GM12878 (cell line): ENCODE data around the gene TOP2A. TPM values are rescaled to one million over a fixed set of nuclear protein-coding genes. Genes with fewer than 3 reads are reported as not detected.

Source experiments
- ATAC-seq: fragments of 200-7000 bp; cut with Tn5 transposase; 3 replicates; pipeline ENCODE4 v1.9.1; 2020; ENCODE audit warnings: mild to moderate bottlenecking, moderate library complexity
- BruUV-seq: library from RNA; stranded (reverse); fragments of 400-500 nt; replicated peaks from 2 replicates; lab custom pipeline; 2021; lab: Mats Ljungman, UMichigan
- CTCF ChIA-PET: fragments of 300-600 bp; sonication (Branson Sonifier 250); formaldehyde crosslinking; extraction: SDS; loops from one replicate; lab custom pipeline; 2021; ENCODE audit warnings: inconsistent platforms; lab: Yijun Ruan, JAX
- POLR2A ChIA-PET: fragments of 350-600 bp; formaldehyde crosslinking; extraction: SDS; loops from one replicate; lab custom pipeline; 2021; ENCODE audit warnings: inconsistent platforms; lab: Charles Lee
- RAD21 ChIA-PET: fragments of 300-600 bp; sonication (Branson Sonifier 250); formaldehyde crosslinking; loops from one replicate; lab custom pipeline; 2023; ENCODE audit warnings: antibody characterized with exemption; ENCODE audit not compliant: unreplicated experiment; lab: Charles Lee
- SMC1A ChIA-PET: fragments of 300-600 bp; sonication (Branson Sonifier 250); formaldehyde crosslinking; loops from one replicate; lab custom pipeline; 2023; ENCODE audit not compliant: unreplicated experiment, uncharacterized antibody; lab: Charles Lee
- DNase-seq: peaks from one replicate; pipeline ENCODE4 v3.0.0-alpha.2; 2011; ENCODE audit warnings: low read depth, low spot score
- FAIRE-seq: peaks from 3 replicates; lab custom pipeline; 2011; peaks lifted over from hg19 to GRCh38; lab: Jason Lieb, UNC
- H2AFZ ChIP-seq: 2 replicates; pipeline ENCODE4 v1.6.0; 2011; ENCODE audit warnings: low read depth, low read length, control low read depth; ENCODE audit not compliant: control insufficient read depth
- H3K27ac ChIP-seq: 2 replicates; pipeline ENCODE4 v1.5.1; 2011; ENCODE audit warnings: control low read depth; ENCODE audit not compliant: control insufficient read depth, insufficient read depth
- H3K27me3 ChIP-seq, 2 experiments: replicated peaks in 1 of 2; 2 replicates each; pipeline versions ENCODE4 v1.6.0 to v1.6.1; 2011; ENCODE audit warnings: low read length in 1 of 2; ENCODE audit not compliant: control insufficient read depth in 2 of 2, insufficient read depth in 2 of 2
- H3K36me3 ChIP-seq, 2 experiments: 2 replicates each; pipeline ENCODE4 v1.5.1; 2011; ENCODE audit warnings: low read length in 1 of 2; ENCODE audit not compliant: control insufficient read depth in 2 of 2, insufficient read depth in 2 of 2
- H3K4me1 ChIP-seq: 2 replicates; pipeline ENCODE4 v1.6.1; 2011; ENCODE audit warnings: mild to moderate bottlenecking, low read length, moderate library complexity, mixed read lengths; ENCODE audit not compliant: control insufficient read depth, insufficient read depth
- H3K4me2 ChIP-seq: 2 replicates; pipeline ENCODE4 v1.6.0; 2011; ENCODE audit warnings: control low read depth; ENCODE audit not compliant: control insufficient read depth, insufficient read depth
- H3K4me3 ChIP-seq: fragments of 200-600 bp; sonication (generic); 2 replicates; pipeline ENCODE4 v1.5.1; 2016
- H3K79me2 ChIP-seq: 2 replicates; pipeline ENCODE4 v1.6.0; 2011; ENCODE audit warnings: low read length; ENCODE audit not compliant: control insufficient read depth, insufficient read depth
- H3K9ac ChIP-seq: 2 replicates; pipeline ENCODE4 v1.8.0; 2011; ENCODE audit warnings: low read length, control low read depth, mixed read lengths; ENCODE audit not compliant: control insufficient read depth, insufficient read depth
- H3K9me3 ChIP-seq: replicated peaks from 3 replicates; pipeline ENCODE4 v1.5.1; 2011; ENCODE audit warnings: mild to moderate bottlenecking, low read length; ENCODE audit not compliant: control insufficient read depth, insufficient read depth
- H4K20me1 ChIP-seq: 2 replicates; pipeline ENCODE4 v1.6.0; 2011; ENCODE audit not compliant: control insufficient read depth, insufficient read depth
- BCL3 ChIP-seq: IDR thresholded peaks from 2 replicates; pipeline ENCODE4 v1.6.1; 2011; ENCODE audit warnings: borderline replicate concordance, low read depth, mild to moderate bottlenecking, moderate library complexity, low read length; ENCODE audit not compliant: insufficient read depth, poor library complexity, severe bottlenecking
- MTA3 ChIP-seq: IDR thresholded peaks from 2 replicates; pipeline ENCODE4 v1.6.1; 2012; ENCODE audit warnings: low read length, inconsistent platforms, borderline replicate concordance
- MYC ChIP-seq: IDR thresholded peaks from 2 replicates; pipeline ENCODE4 v1.6.1; 2011; ENCODE audit warnings: mild to moderate bottlenecking, low read length, moderate library complexity, inconsistent platforms; ENCODE audit not compliant: insufficient read depth, insufficient replicate concordance, insufficient read length, severe bottlenecking
- NR2C2 ChIP-seq: IDR thresholded peaks from 2 replicates; pipeline ENCODE4 v1.6.1; 2011; ENCODE audit warnings: borderline replicate concordance, low read depth; ENCODE audit not compliant: control insufficient read depth, insufficient read length
- POLR2AphosphoS5 ChIP-seq: IDR thresholded peaks from 2 replicates; pipeline ENCODE4 v1.6.1; 2011; ENCODE audit warnings: mild to moderate bottlenecking, low read length, inconsistent platforms
- PRDM15 ChIP-seq: fragments of 450-650 bp; formaldehyde crosslinking; IDR thresholded peaks from 2 replicates; pipeline ENCODE4 v1.4.0; 2020; ENCODE audit warnings: mild to moderate bottlenecking, moderate library complexity
- REST ChIP-seq: IDR thresholded peaks from 2 replicates; pipeline ENCODE4 v1.6.1; 2012; ENCODE audit warnings: mild to moderate bottlenecking, low read depth, low read length
- WGBS: methylation state at CpG from one replicate; pipeline ENCODE4 v1.1.6; 2016; ENCODE audit warnings: low lambda C conversion rate; ENCODE audit not compliant: insufficient replicate concordance, insufficient coverage; ENCODE audit errors: missing lambda C conversion rate; 5-methylcytosine and 5-hydroxymethylcytosine counted together
- in situ Hi-C: fragments of 300-500 bp; cut with MboI; formaldehyde crosslinking; loops from 9 replicates; pipeline ENCODE4 v1.14.3; 2018; ENCODE audit warnings: mixed read lengths
- intact Hi-C: fragments of 100-400 bp; cut with micrococcal nuclease; formaldehyde crosslinking; loops from one replicate; pipeline ENCODE4 v1.14.2; 2022; ENCODE audit not compliant: unreplicated experiment
- polyA plus RNA-seq, 11 experiments: library from polyadenylated mRNA; depleted of rRNA in 4 of 11; unstranded in 6 of 11; stranded (reverse) in 5 of 11; fragments of >200 nt; fragmentation: Nextera tagmentation in 4 of 11; fragmentation: Illumina TruSeq in 1 of 11; extraction: Ambion mirVana in 4 of 11; extraction: Trizol in 1 of 11; gene quantifications; 1 replicate in 1 of 11; 2 replicates in 10 of 11; pipeline versions ENCODE4 v1.2.1 to v1.2.3, GENCODE V29; 2011 to 2016; ENCODE audit warnings: inconsistent platforms in 2 of 11, missing spikeins in 2 of 11, low read depth in 1 of 11
- total RNA-seq, 4 experiments: library from RNA; depleted of rRNA in 3 of 4; stranded (reverse); fragments of >200 nt in 3 of 4; fragmentation: Illumina TruSeq in 1 of 4; extraction: Trizol in 1 of 4; gene quantifications; 2 replicates each; pipeline versions ENCODE4 v1.2.1 to v1.2.3, GENCODE V29; 2013 to 2021
- TF ChIP-seq, protein P1 (sequence below): fragments of 450-650 bp; formaldehyde crosslinking; IDR thresholded peaks from 2 replicates; pipeline ENCODE4 v1.4.0; 2022; ENCODE audit warnings: mild to moderate bottlenecking, moderate library complexity

Gene TOP2A
- total and polyA plus RNA-seq, 10 of the 15 experiments (the other 5 are each of a cell fraction or from before 2014, with no cell fraction given): 117 to 275 (median 232) TPM

GRCh38 chr17:40411821-40412220 lies 5.9 kb downstream of the TOP2A start:
- no TSS peak for BruUV-seq
- Histone ChIP-seq H3K9ac (no peak overlapping the region), H3K79me2 (peaks cover 22% of the 10 kb centered on the region), H3K4me3 (no peak overlapping the region), H3K4me2 (no peak overlapping the region), H3K9me3 (no peaks in the 10 kb centered on the region), H3K4me1 (no peaks in the 10 kb centered on the region; the same call in 1 of the 2 replicates), H4K20me1 (no peaks in the 10 kb centered on the region), H3K27ac (no peak overlapping the region), H3K27me3 (no peaks in the 10 kb centered on the region), H2AFZ (no peak overlapping the region), H3K36me3 (peaks cover 3 to 19% of the 10 kb centered on the region in 2 experiments)
- CTCF ChIA-PET: interaction anchor here (0.6 to 3.8 kb wide), 16 partner anchors 8 to 204 kb away, joined by 3 to 30 read pairs (median 4); partner anchors contain the start of genes CDC6 and IGFBP4
- WGBS: 99% methylated on average over 4 of the region's 4 CpGs
- RAD21 ChIA-PET: interaction anchor here (0.5 to 2.2 kb wide), 4 partner anchors 95 to 122 kb away, joined by 3 to 12 read pairs (median 4); no protein-coding TSS in a partner anchor
- FAIRE-seq: no peak
- intact Hi-C loops: loop anchor here (10.0 kb wide), 1 partner anchor 97 kb away; no protein-coding TSS in a partner anchor
- in situ Hi-C loops: no loop called here
- ATAC-seq: no peak
- SMC1A ChIA-PET: interaction anchor here (1.0 to 10.1 kb wide), 6 partner anchors 12 to 122 kb away, joined by 4 to 106 read pairs (median 12); no protein-coding TSS in a partner anchor
- POLR2A ChIA-PET: interaction anchor here (1.5 kb wide), 1 partner anchor 138 kb away, joined by 3 read pairs; no protein-coding TSS in a partner anchor
- DNase-seq: no peak
- TF ChIP-seq MTA3 (no peak), REST (no peak), MYC (no peak), POLR2AphosphoS5 (no peak), PRDM15 (CRISPR knock-in tag) (no peak), BCL3 (no peak), NR2C2 (no peak)
- TF ChIP-seq, protein P1, sequence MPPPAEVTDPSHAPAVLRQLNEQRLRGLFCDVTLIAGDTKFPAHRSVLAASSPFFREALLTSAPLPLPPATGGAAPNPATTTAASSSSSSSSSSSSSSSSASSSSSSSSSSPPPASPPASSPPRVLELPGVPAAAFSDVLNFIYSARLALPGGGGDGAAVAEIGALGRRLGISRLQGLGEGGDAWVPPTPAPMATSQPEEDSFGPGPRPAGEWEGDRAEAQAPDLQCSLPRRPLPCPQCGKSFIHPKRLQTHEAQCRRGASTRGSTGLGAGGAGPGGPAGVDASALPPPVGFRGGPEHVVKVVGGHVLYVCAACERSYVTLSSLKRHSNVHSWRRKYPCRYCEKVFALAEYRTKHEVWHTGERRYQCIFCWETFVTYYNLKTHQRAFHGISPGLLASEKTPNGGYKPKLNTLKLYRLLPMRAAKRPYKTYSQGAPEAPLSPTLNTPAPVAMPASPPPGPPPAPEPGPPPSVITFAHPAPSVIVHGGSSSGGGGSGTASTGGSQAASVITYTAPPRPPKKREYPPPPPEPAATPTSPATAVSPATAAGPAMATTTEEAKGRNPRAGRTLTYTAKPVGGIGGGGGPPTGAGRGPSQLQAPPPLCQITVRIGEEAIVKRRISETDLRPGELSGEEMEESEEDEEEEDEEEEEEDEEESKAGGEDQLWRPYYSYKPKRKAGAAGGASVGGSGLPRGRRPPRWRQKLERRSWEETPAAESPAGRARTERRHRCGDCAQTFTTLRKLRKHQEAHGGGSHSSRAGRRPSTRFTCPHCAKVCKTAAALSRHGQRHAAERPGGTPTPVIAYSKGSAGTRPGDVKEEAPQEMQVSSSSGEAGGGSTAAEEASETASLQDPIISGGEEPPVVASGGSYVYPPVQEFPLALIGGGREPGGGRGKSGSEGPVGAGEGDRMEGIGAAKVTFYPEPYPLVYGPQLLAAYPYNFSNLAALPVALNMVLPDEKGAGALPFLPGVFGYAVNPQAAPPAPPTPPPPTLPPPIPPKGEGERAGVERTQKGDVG (CRISPR knock-in tag): no peak
